Thyroid gland (tissue), 4 donors: ENCODE data around the gene DROSHA. TPM values are rescaled to one million over a fixed set of nuclear protein-coding genes. Genes with fewer than 3 reads are reported as not detected.

ENCODE experiments used
- DNase-seq, 2 donors: peaks; one replicate each; pipeline ENCODE4 v3.0.0-alpha.2; 2019
- H3K27ac ChIP-seq, 3 donors: fragments of 200-600 bp; sonication (generic); 1 replicate in 2 of 3; 2 replicates in 1 of 3; pipeline ENCODE4 v1.5.1; 2016 to 2019; ENCODE audit warnings: mild to moderate bottlenecking in 1 of 3, moderate library complexity in 1 of 3
- H3K27me3 ChIP-seq: fragments of 200-600 bp; sonication (generic); one replicate; pipeline ENCODE4 v1.5.1; 2019
- H3K36me3 ChIP-seq, 2 donors: fragments of 200-600 bp; sonication (generic); one replicate each; pipeline ENCODE4 v1.5.1; 2016 to 2019
- H3K4me1 ChIP-seq, 2 donors: fragments of 200-600 bp; sonication (generic); one replicate each; pipeline ENCODE4 v1.5.1; 2017 to 2019
- H3K4me3 ChIP-seq, 3 donors: fragments of 200-600 bp; sonication (generic); replicated peaks in 1 of 3; 1 replicate in 2 of 3; 2 replicates in 1 of 3; pipeline ENCODE4 v1.5.1; 2016; ENCODE audit warnings: mild to moderate bottlenecking in 1 of 3
- H3K9me3 ChIP-seq: fragments of 200-600 bp; sonication (generic); one replicate; pipeline ENCODE4 v1.5.1; 2017
- POLR2A ChIP-seq, 2 donors: fragments of 450-650 bp; IDR thresholded peaks; one replicate each; pipeline ENCODE4 v1.6.1; 2017; ENCODE audit warnings: antibody characterized with exemption in 2 of 2, mild to moderate bottlenecking in 2 of 2, moderate library complexity in 1 of 2
- WGBS, 2 donors: methylation state at CpG; one replicate each; pipeline ENCODE4 v1.1.5; 2017; 5-methylcytosine and 5-hydroxymethylcytosine counted together
- intact Hi-C: fragments of 100-400 bp; cut with DNase I; formaldehyde crosslinking; loops from one replicate; pipeline ENCODE4 v1.15.1; 2023
- total RNA-seq, 4 donors: library from RNA; depleted of rRNA; stranded (reverse); fragments of >200 nt; gene quantifications; one replicate each; pipeline ENCODE4 v1.2.3, GENCODE V29; 2016
- TF ChIP-seq, protein P1 (sequence below), 6 experiments: fragments of 200-600 bp in 3 of 6; fragments of 450-650 bp in 3 of 6; sonication (generic) in 3 of 6; IDR thresholded peaks; one replicate each; pipeline ENCODE4 v1.5.1; 2016 to 2019; ENCODE audit warnings: antibody characterized with exemption in 6 of 6, mild to moderate bottlenecking in 2 of 6, inconsistent platforms in 1 of 6, moderate library complexity in 1 of 6

Gene DROSHA
- total RNA-seq: 10 to 100 TPM; 45.6 to 52.3 (median 46.2) TPM

DNA sequence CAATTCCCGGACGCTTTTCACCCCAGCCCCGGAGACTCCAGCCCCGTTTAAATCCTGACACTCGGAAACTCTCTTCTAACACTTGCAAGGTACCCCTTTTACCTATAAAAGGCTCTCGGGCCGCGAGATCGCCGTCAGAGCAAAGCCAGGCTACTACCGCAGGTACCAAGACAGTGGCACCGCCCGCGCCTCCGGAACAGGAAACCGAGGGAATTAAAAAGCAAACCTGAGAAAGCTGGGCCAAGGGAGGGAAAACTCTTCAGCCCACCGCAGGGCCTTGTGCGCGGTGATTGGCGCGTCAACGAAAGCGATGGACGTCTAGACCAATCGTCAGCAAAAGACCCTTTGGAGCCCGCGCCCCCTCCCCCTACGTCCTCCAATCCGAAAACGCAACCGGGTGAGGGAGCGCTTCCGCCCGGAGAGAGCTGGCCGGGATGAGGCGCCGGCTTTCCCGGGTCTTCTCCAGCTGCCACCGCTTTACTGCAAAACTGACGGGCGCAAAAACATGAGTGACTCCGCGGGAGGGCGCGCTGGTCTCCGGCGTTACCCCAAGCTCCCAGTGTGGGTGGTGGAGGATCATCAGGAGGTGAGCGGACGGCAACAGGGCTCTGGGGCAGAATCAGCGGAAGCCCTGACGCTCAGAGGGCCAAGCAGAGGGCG is at the start of gene DROSHA, which contains the start of gene C5orf22:
Gene DROSHA, minus strand, starts transcription at position 206 of the 660 bp plus-strand sequence. CDS start 3,034 bp downstream, outside the sequence.
Gene C5orf22, plus strand, starts transcription at position 414 of the 660 bp plus-strand sequence. Its CDS starts 92 bp downstream, at position 506.
- WGBS, 2 donors: 0 to 1% methylated on average over 33 to 44 of the region's 52 CpGs
- H3K36me3 ChIP-seq: peaks cover 25 to 31% of the 10 kb centered on the region in 2 donors
- H3K27me3 ChIP-seq: no peaks in the 10 kb centered on the region
- intact Hi-C loops: no loop called here
- H3K4me3 ChIP-seq: peak within 1 kb of the TSS; percentile 71 to 92 (median 83)
- peak within 1 kb of the TSS in 2 of 3 donors; percentile 33 to 48 for H3K27ac ChIP-seq
- H3K9me3 ChIP-seq: no peaks in the 10 kb centered on the region
- TF ChIP-seq POLR2A (IDR thresholded peaks at IDR 0.05): peak in 1 of 2 donors; percentile 69
- TF ChIP-seq, protein P1, sequence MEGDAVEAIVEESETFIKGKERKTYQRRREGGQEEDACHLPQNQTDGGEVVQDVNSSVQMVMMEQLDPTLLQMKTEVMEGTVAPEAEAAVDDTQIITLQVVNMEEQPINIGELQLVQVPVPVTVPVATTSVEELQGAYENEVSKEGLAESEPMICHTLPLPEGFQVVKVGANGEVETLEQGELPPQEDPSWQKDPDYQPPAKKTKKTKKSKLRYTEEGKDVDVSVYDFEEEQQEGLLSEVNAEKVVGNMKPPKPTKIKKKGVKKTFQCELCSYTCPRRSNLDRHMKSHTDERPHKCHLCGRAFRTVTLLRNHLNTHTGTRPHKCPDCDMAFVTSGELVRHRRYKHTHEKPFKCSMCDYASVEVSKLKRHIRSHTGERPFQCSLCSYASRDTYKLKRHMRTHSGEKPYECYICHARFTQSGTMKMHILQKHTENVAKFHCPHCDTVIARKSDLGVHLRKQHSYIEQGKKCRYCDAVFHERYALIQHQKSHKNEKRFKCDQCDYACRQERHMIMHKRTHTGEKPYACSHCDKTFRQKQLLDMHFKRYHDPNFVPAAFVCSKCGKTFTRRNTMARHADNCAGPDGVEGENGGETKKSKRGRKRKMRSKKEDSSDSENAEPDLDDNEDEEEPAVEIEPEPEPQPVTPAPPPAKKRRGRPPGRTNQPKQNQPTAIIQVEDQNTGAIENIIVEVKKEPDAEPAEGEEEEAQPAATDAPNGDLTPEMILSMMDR (IDR thresholded peaks at IDR 0.05): no peak
- peak; percentile 97 for DNase-seq
- peaks cover 17 to 19% of the 10 kb centered on the region in 2 donors for H3K4me1 ChIP-seq

- intact Hi-C loops: no loop called here
- H3K4me1 ChIP-seq: no peaks in the 10 kb centered on the region
- no peak for DNase-seq
- 93 to 97% methylated on average over 2 of the region's 2 CpGs for WGBS, 2 donors
- H3K9me3 ChIP-seq: no peaks in the 10 kb centered on the region
- no peaks in the 10 kb centered on the region for H3K27me3 ChIP-seq
- H3K36me3 ChIP-seq: no peaks in the 10 kb centered on the region
- no peak for TF ChIP-seq POLR2A (IDR thresholded peaks at IDR 0.05)
- TF ChIP-seq, protein P1 (IDR thresholded peaks at IDR 0.05): no peak
- H3K4me3 ChIP-seq: no peak overlapping the region
- H3K27ac ChIP-seq: no peak overlapping the region
Measured at GRCh38 chr5:31579558-31579957, 47.7 kb upstream of the DROSHA start.

- Histone ChIP-seq H3K27ac (no peak overlapping the region), H3K36me3 (no peaks in the 10 kb centered on the region), H3K9me3 (no peaks in the 10 kb centered on the region), H3K4me3 (no peak overlapping the region), H3K4me1 (no peaks in the 10 kb centered on the region), H3K27me3 (no peaks in the 10 kb centered on the region)
- TF ChIP-seq, protein P1 (IDR thresholded peaks at IDR 0.05): no peak
- TF ChIP-seq POLR2A (IDR thresholded peaks at IDR 0.05): no peak
- intact Hi-C loops: no loop called here
- no peak for DNase-seq
- WGBS, 2 donors: 88 to 89% methylated on average over 3 of the region's 3 CpGs
Measured at GRCh38 chr5:31577438-31577837, 45.5 kb upstream of the DROSHA start.

DNA sequence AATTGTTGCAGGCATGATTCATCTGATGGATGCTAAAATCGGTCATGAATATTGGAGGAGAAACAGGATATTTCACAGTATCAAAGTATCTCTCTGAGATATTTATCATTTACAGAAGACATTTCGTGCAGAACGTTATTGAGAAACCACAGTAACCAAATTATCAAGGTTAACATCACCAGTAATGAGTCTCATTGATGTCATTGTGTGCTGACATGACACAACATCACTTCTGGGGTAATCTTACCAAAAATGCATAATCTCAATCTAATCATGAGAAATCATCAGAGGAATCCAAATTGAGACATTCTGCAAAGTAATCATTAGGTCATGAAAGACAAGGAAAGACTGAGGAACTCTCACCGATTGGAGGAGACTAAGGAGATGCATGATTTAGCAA is 42.9 kb upstream of the DROSHA start:
- DNase-seq: no peak
- H3K4me3 ChIP-seq: no peak overlapping the region
- H3K9me3 ChIP-seq: no peaks in the 10 kb centered on the region
- H3K27ac ChIP-seq: no peak overlapping the region
- H3K36me3 ChIP-seq: no peaks in the 10 kb centered on the region
- H3K4me1 ChIP-seq: no peaks in the 10 kb centered on the region
- no peaks in the 10 kb centered on the region for H3K27me3 ChIP-seq
- intact Hi-C loops: no loop called here
- 86 to 90% methylated on average over 4 of the region's 4 CpGs for WGBS, 2 donors
- TF ChIP-seq, protein P1 (IDR thresholded peaks at IDR 0.05): no peak
- no peak for TF ChIP-seq POLR2A (IDR thresholded peaks at IDR 0.05)

DNA sequence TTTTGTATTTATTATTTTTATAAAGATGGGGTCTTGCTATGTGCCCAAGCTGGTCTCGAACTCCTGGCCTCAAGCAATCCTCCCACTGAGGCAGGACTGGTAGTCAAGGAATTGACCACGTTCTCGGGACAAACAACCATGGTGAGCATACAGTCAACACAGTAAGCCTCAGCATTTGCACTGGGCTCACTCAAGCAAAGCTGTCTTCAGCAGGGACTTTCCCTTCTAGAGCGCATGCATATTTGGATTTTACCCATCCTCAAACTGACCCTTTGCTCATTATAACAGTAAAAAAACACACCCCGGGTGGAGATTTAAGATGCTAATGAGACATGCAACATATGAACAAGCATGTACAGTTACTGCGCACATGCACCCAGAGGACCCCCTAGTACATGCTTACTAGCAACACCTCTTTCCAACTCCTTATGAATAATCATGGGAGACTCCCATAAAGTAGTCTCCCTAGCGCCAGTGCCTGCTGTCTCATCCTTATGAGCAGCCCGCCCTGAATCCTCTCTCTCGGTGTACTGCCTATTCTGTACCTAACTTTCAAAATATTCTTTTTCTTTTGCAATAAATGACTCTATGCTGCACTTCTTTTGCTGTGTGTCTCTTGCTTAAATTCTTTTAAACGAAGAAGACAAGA is 41.7 kb upstream of the DROSHA start:
- Histone ChIP-seq H3K9me3 (no peaks in the 10 kb centered on the region), H3K27me3 (no peaks in the 10 kb centered on the region), H3K4me1 (no peaks in the 10 kb centered on the region), H3K36me3 (no peaks in the 10 kb centered on the region), H3K27ac (no peak overlapping the region), H3K4me3 (no peak overlapping the region)
- no peak for DNase-seq
- intact Hi-C loops: no loop called here
- TF ChIP-seq POLR2A (IDR thresholded peaks at IDR 0.05): no peak
- TF ChIP-seq, protein P1 (IDR thresholded peaks at IDR 0.05): no peak
- 90 to 92% methylated on average over 10 of the region's 10 CpGs for WGBS, 2 donors
